ENCODE measurements around the gene STXBP6.

- TF ChIP-seq, protein P1, sequence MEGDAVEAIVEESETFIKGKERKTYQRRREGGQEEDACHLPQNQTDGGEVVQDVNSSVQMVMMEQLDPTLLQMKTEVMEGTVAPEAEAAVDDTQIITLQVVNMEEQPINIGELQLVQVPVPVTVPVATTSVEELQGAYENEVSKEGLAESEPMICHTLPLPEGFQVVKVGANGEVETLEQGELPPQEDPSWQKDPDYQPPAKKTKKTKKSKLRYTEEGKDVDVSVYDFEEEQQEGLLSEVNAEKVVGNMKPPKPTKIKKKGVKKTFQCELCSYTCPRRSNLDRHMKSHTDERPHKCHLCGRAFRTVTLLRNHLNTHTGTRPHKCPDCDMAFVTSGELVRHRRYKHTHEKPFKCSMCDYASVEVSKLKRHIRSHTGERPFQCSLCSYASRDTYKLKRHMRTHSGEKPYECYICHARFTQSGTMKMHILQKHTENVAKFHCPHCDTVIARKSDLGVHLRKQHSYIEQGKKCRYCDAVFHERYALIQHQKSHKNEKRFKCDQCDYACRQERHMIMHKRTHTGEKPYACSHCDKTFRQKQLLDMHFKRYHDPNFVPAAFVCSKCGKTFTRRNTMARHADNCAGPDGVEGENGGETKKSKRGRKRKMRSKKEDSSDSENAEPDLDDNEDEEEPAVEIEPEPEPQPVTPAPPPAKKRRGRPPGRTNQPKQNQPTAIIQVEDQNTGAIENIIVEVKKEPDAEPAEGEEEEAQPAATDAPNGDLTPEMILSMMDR (conservative IDR thresholded peaks at IDR 0.05; ENCODE audit: low read depth in 2 of 2), result no peak
- no peak for TF ChIP-seq EZH2phosphoT487 (IDR thresholded peaks at IDR 0.05; ENCODE audit: unreplicated experiment)
Measured at GRCh38 chr14:24837280-24838046, 212.5 kb downstream of the STXBP6 start.

Data from GM23338 (cell line).